Cerebellar nuclear complex (tissue), 1 donor: ENCODE measurements around the gene LSM12.

Source experiments
- DNase-seq, 2 experiments: peaks; one replicate each; lab custom pipeline; 2025; lab: John Stamatoyannopoulos, UW

The LSM12 gene

DNA sequence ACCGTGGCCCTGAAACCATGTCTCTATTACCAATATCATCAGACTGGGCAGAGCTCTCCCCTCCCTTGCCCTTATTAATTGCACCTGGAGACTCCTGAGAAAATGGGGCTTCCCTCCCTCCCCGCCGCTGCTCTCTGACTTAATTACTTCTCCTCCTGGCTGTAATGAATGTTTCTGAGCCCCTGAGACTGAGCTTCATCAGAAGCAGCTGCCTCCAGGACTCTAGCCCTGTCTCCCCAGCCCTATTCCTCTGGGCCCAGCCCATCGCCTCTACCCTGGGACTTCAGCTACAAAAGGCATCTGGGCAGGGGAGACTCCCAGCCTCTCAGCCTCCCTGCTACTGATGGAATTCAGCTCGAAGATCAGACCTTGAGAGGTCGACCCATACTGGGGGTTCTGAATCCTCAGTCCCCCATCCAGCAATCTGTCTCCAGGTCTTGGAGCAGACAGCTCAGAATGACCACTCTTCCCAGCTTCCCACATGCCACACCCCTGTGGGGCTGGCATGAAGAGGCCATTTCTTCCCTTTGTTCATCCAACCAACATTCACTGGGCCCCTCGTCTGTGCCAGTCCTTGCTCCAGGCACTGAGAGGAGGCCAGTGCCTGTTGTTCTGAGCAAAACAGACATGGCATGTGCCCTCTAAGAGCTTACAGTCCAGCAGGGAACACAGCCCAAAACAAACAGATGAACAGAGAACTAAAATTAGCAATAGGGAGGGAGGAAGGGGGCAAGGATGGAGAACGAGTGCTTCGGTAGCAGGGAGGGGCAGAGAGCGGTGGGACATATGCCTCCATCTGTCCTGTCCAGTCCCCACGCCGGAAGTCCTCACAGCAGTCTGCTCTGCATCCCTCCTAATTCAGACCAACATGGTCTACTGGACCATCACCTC, 79.1 kb downstream of the LSM12 start:
- DNase-seq: no peak

DNA sequence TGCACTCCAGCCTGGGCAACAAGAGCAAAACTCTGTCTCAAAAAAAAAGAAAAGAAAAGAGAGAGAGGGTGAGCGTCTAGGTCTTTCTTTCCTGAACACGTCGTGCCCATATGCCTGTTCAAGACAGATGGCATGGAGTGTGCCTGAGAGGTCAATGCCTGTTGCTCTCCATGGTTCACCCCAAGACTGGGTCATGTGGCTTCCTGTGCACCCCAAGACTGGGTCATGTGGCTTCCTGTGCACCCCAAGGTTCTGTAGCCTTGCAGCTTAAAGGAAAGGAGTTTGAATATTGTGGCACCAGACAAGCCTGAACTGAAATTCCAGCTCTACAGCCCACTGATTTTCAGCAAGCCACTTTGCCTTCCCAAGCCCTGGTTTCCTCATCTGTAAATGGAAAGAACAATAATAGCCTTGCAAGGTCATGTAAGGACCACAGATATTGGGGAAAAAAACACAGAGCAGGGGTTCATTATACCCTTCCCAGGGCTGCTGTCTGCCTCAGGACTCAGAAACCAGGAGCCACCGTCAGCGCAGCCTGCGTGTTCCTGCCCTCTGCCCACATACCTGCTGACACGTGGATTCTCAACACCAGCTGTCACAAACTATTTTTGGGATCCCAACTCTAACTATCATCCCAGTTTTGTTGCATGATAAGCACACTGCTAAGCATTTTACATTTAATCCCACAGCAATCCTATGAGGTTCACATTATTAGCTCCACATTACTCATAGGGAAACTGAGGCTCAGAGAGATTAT, 80.1 kb downstream of the LSM12 start:
- DNase-seq: no peak

DNA sequence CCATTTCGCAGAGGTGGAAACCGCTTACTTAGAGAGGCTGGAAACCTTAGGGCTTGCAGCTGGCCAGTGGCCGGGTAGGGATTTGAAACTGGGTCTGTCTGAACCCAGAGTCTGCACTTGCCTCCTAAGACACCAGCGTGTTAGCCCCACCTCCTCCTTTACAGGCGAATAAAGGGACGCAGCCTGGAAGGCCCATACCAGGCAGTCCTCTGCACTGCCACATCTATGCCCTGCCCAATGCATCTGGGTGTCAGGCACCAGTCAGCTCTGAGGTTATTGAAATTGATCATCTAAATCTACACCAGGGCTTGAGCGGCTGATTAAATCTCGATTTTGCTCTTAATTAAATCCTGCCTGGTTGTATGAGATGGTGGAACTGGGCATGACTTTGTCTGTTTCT, 82.0 kb downstream of the LSM12 start:
- DNase-seq: no peak
